ENCODE measurements around the gene ADCK1. TPM values are rescaled to one million over a fixed set of nuclear protein-coding genes. Genes with fewer than 3 reads are reported as not detected.
"Not testable (repeated sequence)": the region's sequence is repeated elsewhere in the genome, so short reads cannot be mapped to it uniquely, and the experiment has no call there.

Gene ADCK1
- total RNA-seq, 1 experiment from 2014 or later: 12.2 TPM

DNA sequence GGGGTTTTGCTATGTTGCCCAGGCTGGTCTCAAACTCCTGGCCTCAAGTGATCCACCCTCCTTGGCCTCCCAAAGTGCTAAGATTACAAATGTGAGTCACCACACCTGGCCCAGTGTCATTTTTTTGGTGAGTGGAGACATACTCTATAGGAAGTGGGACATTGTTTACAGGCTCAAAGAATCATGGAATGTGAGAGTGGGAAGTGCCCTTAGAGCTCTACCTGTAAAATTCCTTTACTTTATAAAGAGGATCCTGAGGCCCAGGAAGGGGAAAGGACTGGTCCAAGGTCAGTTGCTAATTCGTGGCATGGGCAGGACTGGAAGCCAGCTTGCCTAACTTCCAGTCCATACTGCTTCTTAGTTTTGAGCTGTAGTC is 8.7 kb upstream of the ADCK1 start:
- Histone ChIP-seq H4K91ac (ENCODE audit: insufficient read length, low read depth, low read length) (no peak overlapping the region), H3K23ac (ENCODE audit: insufficient read length, low read depth, low read length) (no peak overlapping the region), H3K4ac (ENCODE audit: low read depth, low read length) (no peak overlapping the region), H2BK20ac (ENCODE audit: low read depth, low read length, poor library complexity, severe bottlenecking) (no peak overlapping the region), H3K14ac (ENCODE audit: insufficient read depth, low read length) (no peak overlapping the region), H4K5ac (ENCODE audit: insufficient read length, low read depth, low read length) (no peak overlapping the region), H3K56ac (ENCODE audit: insufficient read length, low read depth, low read length) (no peak overlapping the region), H3K4me1 (ENCODE audit: insufficient read depth, low read length) (no peaks in the 10 kb centered on the region; the same call in 1 of the 2 replicates), H2BK15ac (ENCODE audit: low read depth, low read length) (no peak overlapping the region), H3K9ac (ENCODE audit: extremely low read depth, insufficient read length, low read length) (no peak overlapping the region), H2BK120ac (ENCODE audit: low read depth, low read length, poor library complexity, severe bottlenecking) (no peak overlapping the region), H3K18ac (ENCODE audit: insufficient read length, low read depth, low read length) (no peak overlapping the region), H3K9me3 (ENCODE audit: control insufficient read depth, low read depth, low read length) (no peaks in the 10 kb centered on the region), H2BK12ac (ENCODE audit: insufficient read length, low read depth, low read length) (no peak overlapping the region), H4K8ac (replicated peaks; ENCODE audit: insufficient read length, low read depth, low read length) (no peak overlapping the region), H2BK5ac (ENCODE audit: insufficient read length, low read length) (no peak overlapping the region), H3K23me2 (ENCODE audit: insufficient read length, low read depth, low read length, poor library complexity, severe bottlenecking) (no peaks in the 10 kb centered on the region), H3T11ph (ENCODE audit: low read length) (no peak overlapping the region), H2AFZ (ENCODE audit: low read length) (no peak overlapping the region), H2AK5ac (ENCODE audit: insufficient read length, low read length) (no peak overlapping the region), H3K79me2 (ENCODE audit: insufficient read depth, low read length) (no peaks in the 10 kb centered on the region), H3K27me3 (ENCODE audit: insufficient read depth, low read length) (no peaks in the 10 kb centered on the region), H3K79me1 (ENCODE audit: insufficient read depth, low read depth, low read length, poor library complexity, severe bottlenecking) (no peaks in the 10 kb centered on the region), H3K4me2 (ENCODE audit: insufficient read depth, insufficient read length, low read length) (no peak overlapping the region), H3K27ac (ENCODE audit: insufficient read length, low read depth, low read length) (no peak overlapping the region), H4K20me1 (ENCODE audit: control insufficient read depth, insufficient read depth, insufficient read length) (no peaks in the 10 kb centered on the region)
- no peaks in the 10 kb centered on the region for H3K27me3 Mint-ChIP-seq (ENCODE audit: low read depth)
- peaks cover 31 to 35% of the 10 kb centered on the region in 2 experiments for H3K4me1 Mint-ChIP-seq
- H3K9me3 Mint-ChIP-seq: no peaks in the 10 kb centered on the region
- WGBS (ENCODE audit: extremely low coverage, insufficient read length, low lambda C conversion rate): no CpG with 5 or more reads among the region's 1 CpG
- no peaks in the 10 kb centered on the region for H3K36me3 Mint-ChIP-seq (ENCODE audit: insufficient read depth in 1 of 3, low read depth in 3 of 3)
- TF ChIP-seq, protein P1, sequence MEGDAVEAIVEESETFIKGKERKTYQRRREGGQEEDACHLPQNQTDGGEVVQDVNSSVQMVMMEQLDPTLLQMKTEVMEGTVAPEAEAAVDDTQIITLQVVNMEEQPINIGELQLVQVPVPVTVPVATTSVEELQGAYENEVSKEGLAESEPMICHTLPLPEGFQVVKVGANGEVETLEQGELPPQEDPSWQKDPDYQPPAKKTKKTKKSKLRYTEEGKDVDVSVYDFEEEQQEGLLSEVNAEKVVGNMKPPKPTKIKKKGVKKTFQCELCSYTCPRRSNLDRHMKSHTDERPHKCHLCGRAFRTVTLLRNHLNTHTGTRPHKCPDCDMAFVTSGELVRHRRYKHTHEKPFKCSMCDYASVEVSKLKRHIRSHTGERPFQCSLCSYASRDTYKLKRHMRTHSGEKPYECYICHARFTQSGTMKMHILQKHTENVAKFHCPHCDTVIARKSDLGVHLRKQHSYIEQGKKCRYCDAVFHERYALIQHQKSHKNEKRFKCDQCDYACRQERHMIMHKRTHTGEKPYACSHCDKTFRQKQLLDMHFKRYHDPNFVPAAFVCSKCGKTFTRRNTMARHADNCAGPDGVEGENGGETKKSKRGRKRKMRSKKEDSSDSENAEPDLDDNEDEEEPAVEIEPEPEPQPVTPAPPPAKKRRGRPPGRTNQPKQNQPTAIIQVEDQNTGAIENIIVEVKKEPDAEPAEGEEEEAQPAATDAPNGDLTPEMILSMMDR (conservative IDR thresholded peaks at IDR 0.05): no peak
- DNase-seq: no peak
- no peak overlapping the region for H3K4me3 Mint-ChIP-seq
- H3K27ac Mint-ChIP-seq: 0 out of 7 replicates have a peak overlapping the region, but pooled peaks of 1 of the 3 experiments have one; percentile 29

DNA sequence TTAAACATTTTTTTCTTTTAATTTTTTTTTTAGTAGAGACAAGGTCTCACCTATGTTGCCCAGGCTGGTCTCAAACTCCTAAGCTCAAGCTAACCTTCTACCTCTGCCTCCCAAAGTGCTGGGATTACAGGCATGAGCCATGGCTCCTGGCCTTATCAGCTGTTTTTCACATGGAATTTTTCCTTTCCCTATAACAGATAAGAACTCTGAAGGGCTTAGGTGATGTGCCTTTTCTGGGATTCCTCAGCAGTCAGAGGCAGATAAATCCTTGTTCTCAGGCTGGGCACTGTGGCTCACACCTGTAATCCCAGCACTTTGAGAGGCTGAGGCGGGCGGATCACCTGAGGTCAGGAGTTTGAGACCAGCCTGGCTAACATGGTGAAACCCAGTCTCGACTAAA is 6.7 kb upstream of the ADCK1 start:
- H2AK5ac ChIP-seq (ENCODE audit: insufficient read length, low read length); H3K4ac ChIP-seq (ENCODE audit: low read depth, low read length); H3K14ac ChIP-seq (ENCODE audit: insufficient read depth, low read length); H2AFZ ChIP-seq (ENCODE audit: low read length); H3K27me3 Mint-ChIP-seq (ENCODE audit: low read depth); H3K9me3 ChIP-seq (ENCODE audit: control insufficient read depth, low read depth, low read length); H2BK12ac ChIP-seq (ENCODE audit: insufficient read length, low read depth, low read length); H2BK120ac ChIP-seq (ENCODE audit: low read depth, low read length, poor library complexity, severe bottlenecking); H2BK5ac ChIP-seq (ENCODE audit: insufficient read length, low read length); H4K20me1 ChIP-seq (ENCODE audit: control insufficient read depth, insufficient read depth, insufficient read length); H3K36me3 Mint-ChIP-seq (ENCODE audit: insufficient read depth in 1 of 3, low read depth in 3 of 3); H3K27ac Mint-ChIP-seq; H4K91ac ChIP-seq (ENCODE audit: insufficient read length, low read depth, low read length); H2BK20ac ChIP-seq (ENCODE audit: low read depth, low read length, poor library complexity, severe bottlenecking); H4K8ac ChIP-seq (replicated peaks; ENCODE audit: insufficient read length, low read depth, low read length); H3K79me2 ChIP-seq (ENCODE audit: insufficient read depth, low read length); H3K27ac ChIP-seq (ENCODE audit: insufficient read length, low read depth, low read length); H4K5ac ChIP-seq (ENCODE audit: insufficient read length, low read depth, low read length); H3K23ac ChIP-seq (ENCODE audit: insufficient read length, low read depth, low read length); H3K18ac ChIP-seq (ENCODE audit: insufficient read length, low read depth, low read length); H3K4me2 ChIP-seq (ENCODE audit: insufficient read depth, insufficient read length, low read length); H3K56ac ChIP-seq (ENCODE audit: insufficient read length, low read depth, low read length); H2BK15ac ChIP-seq (ENCODE audit: low read depth, low read length); H3K27me3 ChIP-seq (ENCODE audit: insufficient read depth, low read length); H3K4me3 Mint-ChIP-seq; H3K9ac ChIP-seq (ENCODE audit: extremely low read depth, insufficient read length, low read length); H3K23me2 ChIP-seq (ENCODE audit: insufficient read length, low read depth, low read length, poor library complexity, severe bottlenecking); H3K4me1 ChIP-seq (ENCODE audit: insufficient read depth, low read length); H3K79me1 ChIP-seq (ENCODE audit: insufficient read depth, low read depth, low read length, poor library complexity, severe bottlenecking); DNase-seq; H3K9me3 Mint-ChIP-seq; H3T11ph ChIP-seq (ENCODE audit: low read length): not testable (repeated sequence)
- peaks cover 27 to 30% of the 10 kb centered on the region in 2 experiments for H3K4me1 Mint-ChIP-seq
- WGBS (ENCODE audit: extremely low coverage, insufficient read length, low lambda C conversion rate): no CpG with 5 or more reads among the region's 3 CpGs
